ENCODE results near the gene ADARB2.
"Not testable (repeated sequence)": the region's sequence is repeated elsewhere in the genome, so short reads cannot be mapped to it uniquely, and the experiment has no call there.

ADARB2 gene

DNA sequence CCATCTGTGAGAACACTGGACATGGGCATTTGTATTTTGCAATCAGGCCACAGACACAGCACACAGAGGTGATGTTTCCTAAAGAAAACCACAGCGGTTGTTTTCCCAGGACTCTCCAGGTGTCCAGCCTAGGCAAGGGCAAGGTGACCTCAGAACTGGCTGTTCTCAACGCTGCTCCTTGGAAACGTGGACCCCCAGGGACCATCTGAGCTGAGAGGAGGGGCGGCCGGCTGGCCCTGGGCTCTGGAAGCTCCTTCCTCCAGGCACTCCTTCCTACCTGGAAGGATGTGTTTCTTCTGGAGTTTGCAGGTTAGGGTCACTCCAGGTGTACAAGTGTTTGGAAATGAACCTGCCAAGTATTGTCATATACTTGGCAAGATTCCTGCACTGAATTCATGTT lies 103.1 kb downstream of the ADARB2 start:
- no peak for DNase-seq

DNA sequence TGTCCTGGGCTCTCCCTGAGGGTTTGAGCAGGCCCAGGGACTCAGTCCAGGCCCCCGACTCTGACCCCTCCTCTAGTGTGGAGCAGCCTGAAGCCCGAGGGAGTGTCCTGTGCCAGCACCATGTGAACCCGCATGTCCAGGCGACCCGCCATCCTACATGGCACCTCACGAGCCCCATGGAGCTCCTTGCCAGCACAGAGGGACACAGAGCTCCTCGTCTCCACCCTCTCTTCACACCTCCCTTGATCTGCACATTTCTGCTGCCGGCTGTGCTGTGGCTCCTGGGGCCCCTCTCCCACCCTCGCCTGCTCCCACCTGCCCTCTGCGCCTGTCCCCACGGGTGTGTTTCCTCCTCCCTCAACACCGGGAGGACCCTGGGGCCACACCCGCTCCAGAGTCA lies 103.5 kb downstream of the ADARB2 start:
- DNase-seq: no peak

DNA sequence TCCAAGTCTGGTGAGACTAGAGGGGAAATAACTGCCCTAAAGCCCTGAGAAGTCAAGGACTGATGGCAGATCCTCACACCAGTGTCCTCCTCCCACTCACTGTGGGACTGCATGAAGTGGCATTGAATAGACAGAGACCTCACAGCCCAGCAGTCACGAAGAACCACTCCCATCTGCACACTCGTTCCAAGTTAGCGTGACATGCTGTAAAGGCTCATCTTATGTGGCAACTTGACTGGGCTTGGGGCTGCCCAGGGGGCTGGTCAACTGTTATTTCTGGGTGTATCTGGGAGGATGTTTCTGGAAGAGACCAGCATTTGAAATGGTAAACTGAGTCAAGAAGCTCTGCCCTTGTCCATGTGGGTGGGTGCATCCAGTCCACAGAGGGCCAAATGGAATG lies 104.7 kb downstream of the ADARB2 start:
- DNase-seq: no peak

GRCh38 chr10:1632141-1632540 lies 105.2 kb downstream of the ADARB2 start:
- DNase-seq: no peak

- DNase-seq: no peak
These were observed 106.0 kb downstream of the ADARB2 start for GRCh38 chr10:1631282-1631681.

DNA sequence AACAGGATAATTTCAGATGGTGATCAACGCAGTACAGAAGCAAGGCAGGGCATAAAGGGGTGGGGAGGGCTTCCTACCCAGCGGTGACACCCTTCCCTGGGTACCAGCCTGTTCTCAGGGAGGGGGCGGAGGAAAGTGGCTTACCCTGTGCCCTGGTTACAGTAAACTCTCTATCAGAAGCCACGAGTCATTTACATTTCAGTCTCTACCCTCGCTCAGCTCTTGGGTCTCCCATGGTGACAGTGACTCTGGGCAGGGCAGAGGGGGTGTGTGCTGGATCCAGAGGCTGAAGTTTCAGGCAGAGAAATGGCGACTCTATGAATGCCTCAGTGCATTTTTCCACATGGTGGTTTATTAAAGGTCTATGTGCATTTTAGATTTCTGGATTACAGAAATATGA lies 107.0 kb downstream of the ADARB2 start:
- no peak for DNase-seq

GRCh38 chr10:1629326-1630198 lies 107.8 kb downstream of the ADARB2 start:
- DNase-seq: no peak

DNA sequence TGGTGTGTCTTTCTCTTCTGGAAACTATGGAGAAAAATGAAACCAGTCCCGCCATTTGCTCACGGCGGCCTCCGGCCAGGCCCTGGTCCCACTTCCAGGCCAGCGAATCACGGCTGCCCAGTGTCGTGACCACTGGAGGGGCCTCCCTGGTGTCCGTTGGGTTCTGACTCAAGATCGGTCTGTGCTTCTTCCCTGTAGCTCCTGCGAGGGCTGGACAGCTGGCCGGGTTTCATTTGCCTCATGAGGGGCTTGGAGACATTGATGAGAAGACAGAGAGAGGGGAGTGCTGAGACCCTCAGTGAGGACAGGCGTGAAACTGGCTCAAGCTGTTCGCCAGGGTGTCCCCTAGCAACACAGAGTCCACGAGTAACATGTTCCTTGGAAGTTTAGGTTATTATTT lies 108.6 kb downstream of the ADARB2 start:
- DNase-seq: no peak

- DNase-seq: no peak
These were observed 109.4 kb downstream of the ADARB2 start for GRCh38 chr10:1627945-1628344.

GRCh38 chr10:1626835-1627234 lies 110.5 kb downstream of the ADARB2 start:
- no peak for DNase-seq

DNA sequence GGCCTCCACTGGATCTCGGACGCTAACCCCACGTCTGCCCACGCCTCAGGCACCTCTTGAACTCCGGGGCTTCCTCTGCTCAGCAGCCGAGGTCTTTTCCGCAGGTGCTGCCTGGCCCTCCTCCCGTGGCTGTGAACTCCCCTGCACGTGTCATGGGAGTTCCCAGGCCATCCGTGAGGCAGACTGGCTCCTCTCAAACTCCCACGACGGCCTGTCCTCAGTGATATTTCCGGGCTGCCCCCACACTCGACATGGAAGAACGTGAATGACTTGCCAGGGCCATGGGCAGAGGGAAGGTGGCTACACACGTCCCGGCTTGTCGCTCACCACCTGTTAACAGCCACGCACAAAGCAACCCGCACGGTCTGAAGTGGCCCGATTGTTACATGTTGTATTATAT lies 110.9 kb downstream of the ADARB2 start:
- no peak for DNase-seq

GRCh38 chr10:1625731-1626130 lies 111.6 kb downstream of the ADARB2 start:
- no peak for DNase-seq

- DNase-seq: no peak
These were observed 112.2 kb downstream of the ADARB2 start for GRCh38 chr10:1625079-1625478.

- DNase-seq: no peak
These were observed 113.1 kb downstream of the ADARB2 start for GRCh38 chr10:1624240-1624639.

- no peak for DNase-seq
These were observed 116.5 kb downstream of the ADARB2 start for GRCh38 chr10:1620803-1621202.

GRCh38 chr10:1617376-1618317 lies 119.7 kb downstream of the ADARB2 start:
- not testable (repeated sequence) for DNase-seq

- DNase-seq: not testable (repeated sequence)
These were observed 120.6 kb downstream of the ADARB2 start for GRCh38 chr10:1616701-1617100.

DNA sequence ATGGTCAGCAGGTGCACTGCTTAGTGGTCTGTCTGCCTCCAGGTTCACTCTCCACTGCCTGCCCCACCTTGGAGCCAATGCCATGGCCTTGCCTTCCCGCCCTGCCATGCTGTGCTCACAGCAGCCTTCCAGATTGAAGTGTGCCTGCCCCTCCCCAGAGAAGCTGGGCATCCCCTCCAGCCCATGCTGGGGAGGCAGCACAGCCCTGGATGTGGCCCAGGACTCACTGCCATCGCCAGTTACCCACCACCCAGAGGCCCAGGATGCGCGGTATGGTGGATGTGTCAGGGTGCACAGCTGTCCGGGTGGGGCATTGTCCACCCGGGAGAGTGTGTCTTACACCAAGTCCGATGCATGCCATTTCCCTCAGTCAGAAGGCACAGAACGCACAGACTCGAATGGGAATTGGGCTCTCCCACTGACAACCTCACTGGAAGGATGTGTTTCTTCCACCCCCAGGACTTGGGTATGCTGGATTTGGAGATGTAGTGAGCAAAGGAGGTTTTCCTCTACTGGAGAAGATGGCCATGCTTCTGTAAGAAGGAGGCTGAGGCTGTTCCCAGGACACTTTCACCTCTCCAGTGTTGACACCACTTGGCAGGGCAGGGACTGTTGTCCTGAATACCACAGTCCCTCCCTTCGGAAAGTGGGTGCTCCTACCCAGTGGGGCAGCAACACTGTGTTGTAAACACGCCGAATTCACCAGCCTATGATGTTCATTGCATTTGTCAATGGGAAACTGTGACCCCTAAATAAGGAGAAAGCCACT lies 122.0 kb downstream of the ADARB2 start:
- DNase-seq: no peak

DNA sequence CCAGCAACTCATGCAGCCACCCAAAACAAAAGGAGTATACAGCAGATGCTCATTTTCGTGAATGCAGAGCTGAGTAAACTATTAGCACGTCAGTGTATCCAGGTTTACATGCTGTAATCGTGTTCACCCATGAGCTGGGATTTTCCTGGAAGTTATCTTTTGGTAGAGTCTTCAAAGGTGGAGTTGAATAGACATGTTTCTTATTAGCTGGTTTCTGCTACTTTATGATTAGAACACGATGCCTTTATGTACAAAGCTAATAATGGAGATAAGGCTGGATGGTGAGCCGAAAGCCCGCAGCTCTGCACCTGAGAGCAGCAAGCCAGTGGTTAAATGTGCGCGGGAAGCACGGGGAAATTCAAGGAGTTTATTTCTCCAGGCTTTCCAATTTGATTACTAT lies 123.8 kb downstream of the ADARB2 start:
- no peak for DNase-seq

- DNase-seq: no peak
These were observed 124.4 kb downstream of the ADARB2 start for GRCh38 chr10:1612908-1613307.

GRCh38 chr10:1611936-1612550 lies 125.3 kb downstream of the ADARB2 start:
- no peak for DNase-seq

DNA sequence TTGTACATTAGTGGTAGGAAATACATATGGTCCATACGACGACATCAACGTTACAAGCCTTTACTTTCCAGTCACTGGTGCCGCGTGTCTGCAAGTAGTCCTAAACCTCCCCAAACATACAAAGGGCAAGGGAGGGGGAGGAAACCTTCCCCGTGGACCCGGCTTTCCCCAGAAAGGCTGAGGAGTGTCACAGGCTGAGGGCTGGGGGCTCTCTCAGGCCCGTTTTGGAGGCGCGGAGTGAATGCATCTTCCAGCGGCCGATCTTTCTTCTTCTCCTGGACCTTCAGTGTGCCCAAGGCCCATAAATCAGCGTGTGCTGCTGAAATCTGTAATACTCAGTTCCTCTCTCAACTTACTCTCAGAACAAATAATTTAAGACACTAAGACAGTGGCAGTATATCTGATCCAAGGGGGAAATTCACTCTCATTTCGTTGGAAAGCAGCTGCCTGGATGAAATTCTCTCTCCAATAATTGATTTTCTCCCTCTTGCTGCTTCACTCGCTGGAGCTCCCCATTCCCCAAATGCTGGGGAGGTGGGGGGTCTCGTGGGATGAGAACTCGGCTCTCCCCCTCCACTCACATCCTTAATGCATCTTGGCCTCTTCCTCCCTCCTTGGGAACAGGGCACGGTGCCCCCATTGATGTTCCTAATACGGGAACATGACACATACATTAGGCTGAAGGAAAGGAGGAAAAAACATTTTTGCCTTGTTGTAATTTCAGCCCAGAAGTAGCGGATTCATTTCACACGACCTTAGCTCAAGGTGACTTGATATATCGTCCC lies 126.1 kb downstream of the ADARB2 start:
- DNase-seq: no peak

Data from hippocampal formation (tissue), 2 donors.